ENCODE results near the gene RAD51.
"Not testable (repeated sequence)": the region's sequence is repeated elsewhere in the genome, so short reads cannot be mapped to it uniquely, and the experiment has no call there.

The RAD51 gene

GRCh38 chr15:40694688-40695468 is at the start of gene RAD51:
Gene RAD51 (plus strand): TSS chr15:40695174. CDS start chr15:40698759, 3,585 bp downstream.
- peak; percentile 84 to 90 for DNase-seq (ENCODE audit: extremely low read depth in 1 of 2, low read depth in 1 of 2)

- no peak for DNase-seq (ENCODE audit: extremely low read depth in 1 of 2, low read depth in 1 of 2)
Measured at GRCh38 chr15:40647523-40647922, 47.5 kb upstream of the RAD51 start.

DNA sequence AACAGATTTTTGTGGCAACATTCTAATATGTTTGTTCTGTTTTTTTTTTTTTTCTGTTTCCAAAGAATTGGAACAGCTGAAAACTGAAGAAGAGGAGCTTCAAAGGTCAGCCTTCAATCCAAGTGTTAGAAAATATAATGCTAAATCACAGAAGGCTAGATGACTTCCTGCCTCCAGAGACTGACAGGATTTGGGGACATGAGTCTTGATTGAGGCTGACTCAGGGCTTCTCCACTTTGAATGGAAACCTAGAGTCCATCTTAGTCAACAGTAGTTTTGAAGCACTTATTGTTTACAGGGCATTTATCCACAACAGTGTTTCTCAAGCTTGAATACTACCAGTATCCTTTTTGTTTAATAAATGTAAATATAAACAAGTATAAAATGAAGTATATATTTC is 44.5 kb upstream of the RAD51 start:
- DNase-seq (ENCODE audit: extremely low read depth in 1 of 2, low read depth in 1 of 2) = no peak

GRCh38 chr15:40660686-40661085 is 34.3 kb upstream of the RAD51 start:
- DNase-seq (ENCODE audit: extremely low read depth in 1 of 2, low read depth in 1 of 2) = no peak

- DNase-seq (ENCODE audit: extremely low read depth in 1 of 2, low read depth in 1 of 2) = no peak
Measured at GRCh38 chr15:40664909-40665308, 30.1 kb upstream of the RAD51 start.

- DNase-seq (ENCODE audit: extremely low read depth in 1 of 2, low read depth in 1 of 2) = not testable (repeated sequence)
Measured at GRCh38 chr15:40676290-40676689, 18.7 kb upstream of the RAD51 start.

GRCh38 chr15:40676906-40677305 is 18.1 kb upstream of the RAD51 start:
- not testable (repeated sequence) for DNase-seq (ENCODE audit: extremely low read depth in 1 of 2, low read depth in 1 of 2)

GRCh38 chr15:40680151-40680550 is 14.8 kb upstream of the RAD51 start:
- no peak for DNase-seq (ENCODE audit: extremely low read depth in 1 of 2, low read depth in 1 of 2)

- not testable (repeated sequence) for DNase-seq (ENCODE audit: extremely low read depth in 1 of 2, low read depth in 1 of 2)
Measured at GRCh38 chr15:40680959-40681358, 14.0 kb upstream of the RAD51 start.

GRCh38 chr15:40684381-40684780 is 10.6 kb upstream of the RAD51 start:
- DNase-seq (ENCODE audit: extremely low read depth in 1 of 2, low read depth in 1 of 2) = no peak

GRCh38 chr15:40685376-40685775 is 9.6 kb upstream of the RAD51 start:
- no peak for DNase-seq (ENCODE audit: extremely low read depth in 1 of 2, low read depth in 1 of 2)

- no peak for DNase-seq (ENCODE audit: extremely low read depth in 1 of 2, low read depth in 1 of 2)
Measured at GRCh38 chr15:40688932-40689799, 5.8 kb upstream of the RAD51 start.

DNA sequence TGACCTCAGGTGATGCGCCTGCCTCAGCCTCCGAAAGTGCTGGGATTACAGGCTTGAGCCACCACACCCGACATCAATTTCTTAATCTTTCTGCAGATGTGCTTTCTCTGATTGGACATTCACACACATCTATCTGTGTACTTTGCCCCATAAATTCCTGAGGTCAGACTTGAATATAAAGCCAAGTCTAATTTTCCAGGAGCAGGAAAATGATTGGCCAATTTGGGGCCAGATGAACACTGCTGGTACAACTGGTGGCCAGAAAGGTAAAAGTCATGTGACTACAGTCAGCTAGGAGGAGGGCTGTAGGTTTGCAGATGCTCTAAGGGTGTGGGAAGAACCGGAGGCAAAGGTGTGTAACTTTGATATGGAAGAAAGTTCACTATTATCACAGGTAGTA is 3.2 kb upstream of the RAD51 start:
- DNase-seq (ENCODE audit: extremely low read depth in 1 of 2, low read depth in 1 of 2) = no peak

DNA sequence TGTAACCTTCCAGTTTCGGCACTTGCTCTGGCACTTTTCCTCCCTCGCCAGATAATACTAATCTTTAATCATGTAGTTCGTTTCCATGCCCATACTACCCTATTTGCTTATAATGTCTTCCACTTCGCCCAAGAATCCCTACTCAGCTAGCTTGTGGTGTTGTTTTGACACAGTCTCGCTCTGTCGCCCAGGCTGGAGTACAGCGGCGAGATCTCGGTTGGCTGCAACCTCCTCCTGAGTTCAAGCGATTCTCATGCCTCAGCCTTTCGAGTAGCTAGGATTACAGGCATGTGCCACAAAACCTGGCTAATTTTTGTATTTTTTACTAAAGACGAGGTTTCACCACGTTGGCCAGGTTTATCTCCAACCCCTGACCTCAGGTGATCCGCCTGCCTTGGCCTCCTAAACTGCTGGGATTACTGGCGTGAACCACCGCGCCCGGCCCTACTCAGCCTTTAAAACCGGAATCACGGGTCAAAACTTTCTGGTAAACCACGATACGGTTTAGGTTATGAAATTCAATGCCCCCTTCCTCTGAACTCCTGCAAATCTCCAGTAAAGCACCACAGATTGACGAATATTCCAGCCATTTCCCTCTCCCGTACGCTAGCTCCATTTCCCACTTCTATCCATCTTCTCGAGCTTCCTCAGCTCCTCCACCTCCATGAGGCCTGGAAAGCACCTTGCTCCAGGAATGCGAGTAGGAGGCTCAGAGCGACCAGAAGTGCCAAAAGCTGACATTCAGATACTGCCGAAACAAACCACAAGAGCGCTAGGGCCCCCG is 878 bp upstream of the RAD51 start:
- no peak for DNase-seq (ENCODE audit: extremely low read depth in 1 of 2, low read depth in 1 of 2)

GRCh38 chr15:40695469-40695890 is 506 bp downstream of the RAD51 start:
- no peak for DNase-seq (ENCODE audit: extremely low read depth in 1 of 2, low read depth in 1 of 2)

GRCh38 chr15:40696228-40696627 is 1.3 kb downstream of the RAD51 start:
- DNase-seq (ENCODE audit: extremely low read depth in 1 of 2, low read depth in 1 of 2) = no peak

DNA sequence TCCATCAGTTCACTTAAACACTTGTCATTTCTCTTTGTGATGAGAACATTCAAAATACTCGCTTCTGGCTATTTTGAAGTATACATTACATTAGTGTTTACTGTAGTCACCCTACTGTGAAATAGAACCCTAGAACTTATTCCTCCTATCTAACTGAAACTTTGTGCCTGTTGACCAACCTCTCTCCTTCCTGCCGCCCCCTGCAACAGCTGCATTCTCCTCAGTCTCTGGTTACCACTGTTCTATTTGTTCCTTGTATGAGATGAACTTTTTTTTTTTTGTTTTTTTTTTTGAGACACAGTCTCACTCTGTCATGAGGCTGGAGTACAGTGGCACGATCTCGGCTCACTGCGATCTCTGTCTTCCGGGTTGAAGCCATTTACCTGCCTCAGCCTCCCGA is 2.9 kb downstream of the RAD51 start:
- DNase-seq (ENCODE audit: extremely low read depth in 1 of 2, low read depth in 1 of 2) = no peak

DNA sequence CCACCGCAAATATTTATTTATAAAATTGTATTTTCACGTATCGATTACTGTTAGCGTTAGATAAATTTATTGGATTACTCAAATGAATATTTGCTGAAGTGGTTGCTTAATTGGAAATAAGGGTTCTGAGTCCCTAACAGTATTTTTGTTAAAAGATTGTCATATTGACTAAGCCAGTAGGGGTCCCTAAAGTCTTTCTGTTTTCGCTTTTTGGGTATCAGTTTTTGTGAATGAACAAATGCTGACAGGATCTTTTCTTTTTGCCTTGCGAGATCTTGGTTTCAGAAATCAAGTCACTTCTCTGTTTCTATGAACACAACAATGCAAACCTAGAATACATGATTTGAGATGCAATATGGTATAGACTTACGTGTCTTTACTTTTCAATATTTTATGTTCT is 7.1 kb downstream of the RAD51 start:
- no peak for DNase-seq (ENCODE audit: extremely low read depth in 1 of 2, low read depth in 1 of 2)

- no peak for DNase-seq (ENCODE audit: extremely low read depth in 1 of 2, low read depth in 1 of 2)
Measured at GRCh38 chr15:40706121-40706520, 11.1 kb downstream of the RAD51 start.

DNA sequence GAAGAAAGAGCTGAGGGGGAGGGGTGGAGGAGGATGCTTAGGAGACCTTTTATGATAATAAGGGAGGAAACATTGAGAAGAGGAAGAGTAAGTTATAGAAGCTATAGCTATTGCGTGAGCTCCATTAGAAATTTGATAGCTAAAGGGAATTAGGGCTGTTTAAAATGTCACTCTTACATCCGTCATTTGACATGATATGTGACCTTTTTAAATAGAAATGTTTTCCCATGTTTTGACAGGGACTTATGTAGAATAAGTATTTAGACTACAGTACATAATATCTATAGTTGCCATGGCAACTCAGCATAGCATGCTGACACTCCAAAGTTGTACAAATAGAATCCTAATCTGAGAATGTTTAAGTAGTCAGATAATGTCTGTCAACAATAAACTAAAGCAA is 19.2 kb downstream of the RAD51 start:
- DNase-seq (ENCODE audit: extremely low read depth in 1 of 2, low read depth in 1 of 2) = no peak

GRCh38 chr15:40716165-40716564 is 21.2 kb downstream of the RAD51 start:
- no peak for DNase-seq (ENCODE audit: extremely low read depth in 1 of 2, low read depth in 1 of 2)

All from stimulated activated CD8-positive, alpha-beta memory T cell treated with anti-CD3 and anti-CD28 coated beads, Interleukin-7, amount 100 ng/mL, for 48 hours (primary cell).